GM23248 (cell line): ENCODE results near the gene TSGA10.

Source experiments
- EZH2 ChIP-seq: fragments of 200-600 bp; sonication (generic); IDR thresholded peaks from 2 replicates; pipeline ENCODE4 v1.6.1; 2018; ENCODE audit warnings: antibody characterized with exemption, mild to moderate bottlenecking; ENCODE audit not compliant: insufficient read depth, poor library complexity, severe bottlenecking
- EZH2phosphoT487 ChIP-seq: fragments of 200-600 bp; sonication (generic); IDR thresholded peaks from 2 replicates; pipeline ENCODE4 v1.6.1; 2018; ENCODE audit warnings: antibody characterized with exemption, moderate library complexity, mild to moderate bottlenecking, low read depth; ENCODE audit not compliant: insufficient read depth

- no peak for TF ChIP-seq EZH2
- TF ChIP-seq EZH2phosphoT487, result no peak
Observed at GRCh38 chr2:99111236-99111635, 43.5 kb downstream of the TSGA10 start.
